Spleen (tissue), 11 donors: Measurements from ENCODE around the gene SMARCA4. TPM values are rescaled to one million over a fixed set of nuclear protein-coding genes. Genes with fewer than 3 reads are reported as not detected.

Experiments
- DNase-seq: peaks from one replicate; pipeline ENCODE4 v3.0.0-alpha.2; 2020
- H3K27ac ChIP-seq, 8 donors: fragments of 200-600 bp; sonication (generic) in 7 of 8; 1 replicate in 4 of 8; 2 replicates in 4 of 8; pipeline versions ENCODE4 v1.5.0 to v1.8.0; 2016 to 2021; ENCODE audit warnings: inconsistent platforms in 4 of 8, mild to moderate bottlenecking in 4 of 8, moderate library complexity in 1 of 8
- H3K27me3 ChIP-seq, 7 donors: fragments of 200-600 bp; sonication (generic) in 6 of 7; replicated peaks in 1 of 7; 1 replicate in 4 of 7; 2 replicates in 3 of 7; pipeline versions ENCODE4 v1.5.0 to v1.8.0; 2016 to 2021; ENCODE audit warnings: inconsistent platforms in 3 of 7, mild to moderate bottlenecking in 1 of 7
- H3K36me3 ChIP-seq, 6 donors: fragments of 200-600 bp; sonication (generic) in 5 of 6; 1 replicate in 4 of 6; 2 replicates in 2 of 6; pipeline versions ENCODE4 v1.5.0 to v1.8.0; 2016 to 2021; ENCODE audit warnings: inconsistent platforms in 2 of 6
- H3K4me1 ChIP-seq, 6 donors: fragments of 200-600 bp; sonication (generic) in 5 of 6; 1 replicate in 3 of 6; 2 replicates in 3 of 6; pipeline versions ENCODE4 v1.5.0 to v1.8.0; 2016 to 2021; ENCODE audit warnings: inconsistent platforms in 3 of 6
- H3K4me3 ChIP-seq, 8 donors: fragments of 200-600 bp; sonication (generic) in 7 of 8; 1 replicate in 4 of 8; 2 replicates in 4 of 8; pipeline versions ENCODE4 v1.5.0 to v1.8.0; 2016 to 2021; ENCODE audit warnings: inconsistent platforms in 4 of 8, mild to moderate bottlenecking in 4 of 8, moderate library complexity in 2 of 8
- H3K9me3 ChIP-seq, 8 donors: fragments of 200-600 bp; sonication (generic) in 7 of 8; 1 replicate in 4 of 8; 2 replicates in 4 of 8; pipeline versions ENCODE4 v1.5.0 to v1.8.0; 2016 to 2021; ENCODE audit warnings: inconsistent platforms in 4 of 8
- CTCF ChIP-seq, 11 experiments: fragments of 200-600 bp in 7 of 11; fragments of 450-650 bp in 4 of 11; sonication (generic) in 4 of 11; IDR thresholded peaks in 8 of 11; conservative IDR thresholded peaks in 3 of 11; 1 replicate in 7 of 11; 2 replicates in 4 of 11; pipeline versions ENCODE4 v1.4.0 to v1.8.0; 2016 to 2021; ENCODE audit warnings: antibody characterized with exemption in 11 of 11, inconsistent platforms in 4 of 11, mild to moderate bottlenecking in 1 of 11
- POLR2A ChIP-seq, 3 donors: fragments of 450-650 bp; IDR thresholded peaks; one replicate each; pipeline ENCODE4 v1.5.1; 2017; ENCODE audit warnings: antibody characterized with exemption in 3 of 3, mild to moderate bottlenecking in 1 of 3
- POLR2AphosphoS5 ChIP-seq, 3 donors: sonication (generic); formaldehyde crosslinking; IDR thresholded peaks; one replicate each; pipeline ENCODE4 v1.5.1; 2017; ENCODE audit warnings: antibody characterized with exemption in 3 of 3
- WGBS, 5 donors: extraction: QIAGEN DNeasy Blood & Tissue Kit in 3 of 5; methylation state at CpG; one replicate each; pipeline versions ENCODE4 v1.1.5 to v1.1.7; 2013 to 2018; 5-methylcytosine and 5-hydroxymethylcytosine counted together
- intact Hi-C: fragments of 100-400 bp; cut with DNase I; formaldehyde crosslinking; loops from one replicate; pipeline ENCODE4 v1.15.0; 2023; ENCODE audit warnings: low total_unique reads
- polyA plus RNA-seq, 3 donors: library from polyadenylated mRNA; stranded (reverse); fragments of 200-250 nt; gene quantifications; one replicate each; pipeline ENCODE4 v1.2.1, GENCODE V29; 2013
- total RNA-seq, 7 donors: library from RNA; depleted of rRNA in 3 of 7; stranded (reverse); fragments of >200 nt in 3 of 7; fragmentation: NEBNext Ultra II Directional in 4 of 7; extraction: Animal tissue kit (Norgen Biotek cat#: 25700) in 4 of 7; gene quantifications; one replicate each; pipeline versions ENCODE4 v1.1.0 to v1.2.1, GENCODE V29; 2016 to 2021
- donor health status: healthy with polysubstance abuse.
- donor health status: DM: no; HTN: no; CAD: no; lungs with moderate emphysema.
- donor health status: DM: no; HTN: no; CAD: no.
- donor health status: Bipolar disorder and iron deficiency.
- donor health status: healthy.
- donor health status: DM: no; HTN: no; CAD: no.
- donor health status: DM: yes; HTN: yes; CAD: no.

Gene SMARCA4
- total and polyA plus RNA-seq, 10 donors = 41.6 to 95.6 (median 65.8) TPM

GRCh38 chr19:10921910-10922637 is 38.8 kb upstream of the SMARCA4 start:
- TF ChIP-seq POLR2A (IDR thresholded peaks at IDR 0.05) = no peak
- TF ChIP-seq POLR2AphosphoS5 (IDR thresholded peaks at IDR 0.05) = no peak
- no peak for TF ChIP-seq CTCF (IDR thresholded peaks at IDR 0.05 in 8 of 11, conservative IDR thresholded peaks at IDR 0.05 in 3 of 11)
- peaks cover 0 to 1% (median 0%) of the 10 kb centered on the region in 6 donors for H3K4me1 ChIP-seq
- no peak for DNase-seq
- intact Hi-C loops = no loop called here
- WGBS, 5 donors = 83 to 91% (median 87%) methylated on average over 21 to 33 of the region's 33 CpGs
- H3K27me3 ChIP-seq = no peaks in the 10 kb centered on the region
- no peak overlapping the region for H3K4me3 ChIP-seq
- no peak overlapping the region for H3K27ac ChIP-seq
- no peaks in the 10 kb centered on the region for H3K9me3 ChIP-seq
- peaks cover 0 to 87% (median 51%) of the 10 kb centered on the region in 6 donors for H3K36me3 ChIP-seq

- Histone ChIP-seq H3K27me3 (no peaks in the 10 kb centered on the region), H3K4me1 (peaks cover 4 to 7% (median 5%) of the 10 kb centered on the region in 6 donors), H3K27ac (no peak overlapping the region), H3K36me3 (peaks cover 0 to 84% (median 51%) of the 10 kb centered on the region in 6 donors), H3K4me3 (no peak overlapping the region), H3K9me3 (no peaks in the 10 kb centered on the region)
- WGBS, 5 donors = 85 to 97% (median 94%) methylated on average over 12 to 13 of the region's 13 CpGs
- DNase-seq = no peak
- intact Hi-C loops = no loop called here
- TF ChIP-seq POLR2AphosphoS5 (IDR thresholded peaks at IDR 0.05) (no peak), POLR2A (IDR thresholded peaks at IDR 0.05) (no peak), CTCF (IDR thresholded peaks at IDR 0.05 in 8 of 11, conservative IDR thresholded peaks at IDR 0.05 in 3 of 11) (no peak)
Measured at GRCh38 chr19:10922638-10923014, 38.2 kb upstream of the SMARCA4 start.

DNA sequence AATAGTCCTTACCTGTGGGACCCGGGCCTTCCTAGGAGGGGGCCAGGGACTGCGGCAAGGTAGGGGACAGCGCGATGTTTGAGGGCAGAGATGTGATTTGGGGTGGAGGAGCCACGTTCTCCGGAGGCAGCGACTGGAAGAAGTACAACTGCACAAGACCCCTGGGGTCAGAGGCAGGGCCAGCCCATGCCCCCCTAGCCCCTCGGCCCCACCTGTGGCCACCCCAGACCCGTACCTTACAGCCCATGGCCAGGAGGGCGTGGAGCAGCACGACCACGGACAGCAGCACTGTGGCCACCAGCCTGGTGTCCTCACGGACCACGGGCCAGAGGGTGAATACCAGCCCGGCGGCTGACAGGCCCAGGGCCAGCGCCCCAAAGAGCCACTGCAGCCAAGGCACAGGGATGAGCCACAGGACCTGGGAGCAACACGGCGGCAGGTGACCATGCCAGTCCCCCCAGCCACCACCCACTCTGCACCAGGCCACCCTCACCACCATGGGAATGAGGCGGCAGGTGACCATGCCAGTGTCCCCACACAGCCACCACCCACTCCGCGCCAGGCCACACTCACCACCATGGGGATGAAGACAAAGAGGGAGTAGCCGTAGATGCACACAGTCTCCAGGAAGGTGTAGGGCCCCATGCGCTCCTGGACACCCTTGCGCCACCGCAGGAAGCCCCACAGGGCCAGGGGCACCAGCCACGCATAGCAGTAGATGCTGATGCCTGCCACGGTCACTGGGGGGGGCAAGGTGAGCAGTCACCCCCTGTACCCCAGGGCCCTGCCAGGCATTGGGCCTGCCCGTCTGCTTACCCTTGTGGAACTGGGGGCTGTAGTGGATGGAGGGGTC is 37.3 kb upstream of the SMARCA4 start:
- DNase-seq = no peak
- Histone ChIP-seq H3K4me3 (no peak overlapping the region), H3K36me3 (peaks cover 0 to 75% (median 51%) of the 10 kb centered on the region in 6 donors), H3K4me1 (peaks cover 7 to 14% (median 10%) of the 10 kb centered on the region in 6 donors), H3K27me3 (no peaks in the 10 kb centered on the region), H3K27ac (no peak overlapping the region), H3K9me3 (no peaks in the 10 kb centered on the region)
- WGBS, 5 donors = 93 to 96% (median 94%) methylated on average over 13 to 29 of the region's 29 CpGs
- TF ChIP-seq CTCF (IDR thresholded peaks at IDR 0.05 in 8 of 11, conservative IDR thresholded peaks at IDR 0.05 in 3 of 11) (no peak), POLR2A (IDR thresholded peaks at IDR 0.05) (no peak), POLR2AphosphoS5 (IDR thresholded peaks at IDR 0.05) (peak in 2 of 3 donors; percentile 21 to 56)
- intact Hi-C loops = no loop called here

DNA sequence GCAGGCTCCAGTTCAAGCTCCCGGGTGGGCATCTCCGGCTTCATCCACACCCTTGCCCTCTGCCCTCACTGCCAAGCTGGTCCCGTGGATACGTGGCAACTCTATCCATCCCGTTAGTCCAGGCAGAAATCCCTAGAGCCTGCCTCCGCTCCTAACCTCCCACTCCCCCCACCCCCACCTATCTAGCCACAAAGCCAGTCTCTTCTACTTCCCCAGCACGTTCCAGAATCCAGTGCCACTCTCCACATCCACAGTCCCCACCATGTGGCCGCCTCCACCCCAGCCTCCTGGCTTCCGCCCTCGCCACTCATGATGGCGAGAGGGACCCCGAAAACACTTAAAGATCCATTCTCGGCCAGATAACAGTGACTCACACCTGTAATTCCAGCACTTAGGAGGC is 36.2 kb upstream of the SMARCA4 start:
- 89 to 95% (median 92%) methylated on average over 13 of the region's 13 CpGs for WGBS, 5 donors
- H3K9me3 ChIP-seq = no peaks in the 10 kb centered on the region
- intact Hi-C loops = no loop called here
- no peaks in the 10 kb centered on the region for H3K27me3 ChIP-seq
- DNase-seq = no peak
- no peak overlapping the region for H3K27ac ChIP-seq
- peaks cover 10 to 21% (median 18%) of the 10 kb centered on the region in 6 donors for H3K4me1 ChIP-seq
- TF ChIP-seq POLR2AphosphoS5 (IDR thresholded peaks at IDR 0.05) (no peak), CTCF (IDR thresholded peaks at IDR 0.05 in 8 of 11, conservative IDR thresholded peaks at IDR 0.05 in 3 of 11) (no peak), POLR2A (IDR thresholded peaks at IDR 0.05) (no peak)
- peaks cover 0 to 64% (median 47%) of the 10 kb centered on the region in 6 donors for H3K36me3 ChIP-seq
- H3K4me3 ChIP-seq = no peak overlapping the region
